Fibroblast of lung (primary cell): ENCODE results near the gene GPR156.

Source experiments
- EZH2 ChIP-seq: IDR thresholded peaks from 2 replicates; pipeline ENCODE4 v1.5.1; 2012; ENCODE audit warnings: low read length, control low read depth, mild to moderate bottlenecking; ENCODE audit errors: missing control alignments
- TF ChIP-seq, protein P1 (sequence below), 2 donors: IDR thresholded peaks in 1 of 2; conservative IDR thresholded peaks in 1 of 2; 1 replicate in 1 of 2; 2 replicates in 1 of 2; pipeline ENCODE4 v1.5.1; 2011 to 2012; ENCODE audit warnings: low read length in 2 of 2, control low read depth in 1 of 2, inconsistent platforms in 1 of 2, low read depth in 1 of 2, mild to moderate bottlenecking in 1 of 2

DNA sequence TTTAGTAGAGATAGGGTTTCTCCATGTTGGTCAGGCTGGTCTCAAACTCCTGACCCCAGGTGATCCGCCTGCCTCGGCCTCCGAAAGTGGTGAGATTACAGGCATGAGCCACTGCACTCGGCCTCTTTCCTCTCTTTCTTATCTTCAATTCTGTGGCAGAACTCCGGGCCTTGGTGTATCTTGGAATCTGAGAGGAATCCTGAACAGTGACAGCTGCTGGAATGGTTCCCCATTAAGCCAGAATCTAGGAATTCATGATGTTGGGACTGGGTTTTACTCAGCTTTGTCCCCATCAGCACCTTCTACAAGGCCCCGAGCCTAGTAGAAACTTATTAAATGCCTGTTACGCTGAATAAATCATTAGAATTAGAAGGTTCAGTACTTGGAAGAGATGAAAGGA, 81.4 kb downstream of the GPR156 start:
- TF ChIP-seq, protein P1, sequence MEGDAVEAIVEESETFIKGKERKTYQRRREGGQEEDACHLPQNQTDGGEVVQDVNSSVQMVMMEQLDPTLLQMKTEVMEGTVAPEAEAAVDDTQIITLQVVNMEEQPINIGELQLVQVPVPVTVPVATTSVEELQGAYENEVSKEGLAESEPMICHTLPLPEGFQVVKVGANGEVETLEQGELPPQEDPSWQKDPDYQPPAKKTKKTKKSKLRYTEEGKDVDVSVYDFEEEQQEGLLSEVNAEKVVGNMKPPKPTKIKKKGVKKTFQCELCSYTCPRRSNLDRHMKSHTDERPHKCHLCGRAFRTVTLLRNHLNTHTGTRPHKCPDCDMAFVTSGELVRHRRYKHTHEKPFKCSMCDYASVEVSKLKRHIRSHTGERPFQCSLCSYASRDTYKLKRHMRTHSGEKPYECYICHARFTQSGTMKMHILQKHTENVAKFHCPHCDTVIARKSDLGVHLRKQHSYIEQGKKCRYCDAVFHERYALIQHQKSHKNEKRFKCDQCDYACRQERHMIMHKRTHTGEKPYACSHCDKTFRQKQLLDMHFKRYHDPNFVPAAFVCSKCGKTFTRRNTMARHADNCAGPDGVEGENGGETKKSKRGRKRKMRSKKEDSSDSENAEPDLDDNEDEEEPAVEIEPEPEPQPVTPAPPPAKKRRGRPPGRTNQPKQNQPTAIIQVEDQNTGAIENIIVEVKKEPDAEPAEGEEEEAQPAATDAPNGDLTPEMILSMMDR (conservative IDR thresholded peaks at IDR 0.05 in 1 of 2, IDR thresholded peaks at IDR 0.05 in 1 of 2; ENCODE audit: low read depth in 1 of 2, low read length in 2 of 2): no peak
- no peak for TF ChIP-seq EZH2
